Upper lobe of right lung (tissue), 1 donor: ENCODE data around the gene ZNF324B. TPM values are rescaled to one million over a fixed set of nuclear protein-coding genes. Genes with fewer than 3 reads are reported as not detected.
"Not testable (repeated sequence)": the region's sequence is repeated elsewhere in the genome, so short reads cannot be mapped to it uniquely, and the experiment has no call there.

ENCODE experiments used
- ATAC-seq: fragments of 200-7000 bp; cut with Tn5 transposase; one replicate; pipeline ENCODE4 v1.9.1; 2020; ENCODE audit warnings: mild to moderate bottlenecking, moderate library complexity
- DNase-seq: peaks from one replicate; pipeline ENCODE4 v3.0.0-alpha.2; 2020
- H3K27ac ChIP-seq: fragments of 200-600 bp; one replicate; pipeline ENCODE4 v1.8.0; 2022
- H3K27me3 ChIP-seq: fragments of 200-600 bp; one replicate; pipeline ENCODE4 v1.8.0; 2022; ENCODE audit warnings: mild to moderate bottlenecking
- H3K36me3 ChIP-seq: fragments of 200-600 bp; one replicate; pipeline ENCODE4 v1.8.0; 2022
- H3K4me1 ChIP-seq: fragments of 200-600 bp; one replicate; pipeline ENCODE4 v1.8.0; 2022
- H3K4me3 ChIP-seq: fragments of 200-600 bp; one replicate; pipeline ENCODE4 v1.8.0; 2022; ENCODE audit warnings: mild to moderate bottlenecking
- H3K9me3 ChIP-seq: fragments of 200-600 bp; one replicate; pipeline ENCODE4 v1.8.0; 2022
- intact Hi-C: fragments of 100-400 bp; cut with DNase I; formaldehyde crosslinking; loops from one replicate; pipeline ENCODE4 v1.11.0; 2022
- total RNA-seq: library from RNA; stranded (reverse); fragmentation: NEBNext Ultra II Directional; extraction: Animal tissue kit (Norgen Biotek cat#: 25700); gene quantifications from one replicate; pipeline ENCODE4 v1.2.1, GENCODE V29; 2021
- TF ChIP-seq, protein P1 (sequence below): fragments of 200-600 bp; IDR thresholded peaks from one replicate; pipeline ENCODE4 v1.8.0; 2022; ENCODE audit warnings: antibody characterized with exemption
- donor health status: DM: no; HTN: yes; CAD: no; lungs with severe emphysema.

The ZNF324B gene
- total RNA-seq, 1 donor from 2014 or later, result 6.9 TPM

DNA sequence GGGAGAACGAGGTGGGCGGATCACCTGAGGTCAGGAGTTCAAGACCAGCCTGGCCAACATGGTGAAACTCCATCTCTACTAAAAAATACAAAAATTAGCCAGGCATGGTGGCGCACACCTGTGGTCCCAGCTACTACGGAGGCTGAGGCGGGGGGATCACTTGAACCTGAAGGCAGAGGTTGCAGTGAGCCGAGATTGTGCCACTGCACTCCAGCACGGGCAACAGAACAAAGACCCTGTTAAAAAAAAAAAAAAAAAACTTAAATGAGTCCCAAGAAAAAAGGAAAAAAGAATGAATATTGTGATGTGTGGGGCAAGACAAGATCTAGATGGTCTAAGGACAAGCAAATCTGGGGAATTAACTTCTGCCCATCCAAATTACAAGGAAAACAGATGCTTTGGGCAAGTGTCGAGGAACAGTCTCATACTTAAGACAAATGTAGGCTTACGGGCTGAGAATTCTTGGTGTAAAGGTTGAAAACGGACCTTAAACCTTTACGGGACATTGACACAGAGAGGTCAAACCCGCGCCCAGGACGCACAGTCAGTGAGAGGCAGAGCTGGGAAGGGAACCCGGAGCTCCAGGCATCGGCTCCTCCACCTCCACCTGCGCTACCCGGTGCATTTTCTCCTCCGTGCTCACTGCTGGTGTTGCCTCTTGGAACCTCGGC lies 14.8 kb downstream of the ZNF324B start:
- ATAC-seq, result no peak
- H3K27ac ChIP-seq, result no peak overlapping the region

GRCh38 chr19:58466760-58467589 lies 15.6 kb downstream of the ZNF324B start, which contains the start of gene ZNF324:
Gene ZNF324 (plus strand): TSS chr19:58467080. CDS start chr19:58469186, 2,106 bp downstream.
- intact Hi-C loops, result no loop called here
- peak; percentile 99 for DNase-seq
- no peaks in the 10 kb centered on the region for H3K27me3 ChIP-seq
- H3K4me1 ChIP-seq, result peaks cover 12% of the 10 kb centered on the region
- H3K4me3 ChIP-seq, result peak within 1 kb of the TSS; percentile 76
- H3K27ac ChIP-seq, result peak within 1 kb of the TSS; percentile 85
- TF ChIP-seq, protein P1, sequence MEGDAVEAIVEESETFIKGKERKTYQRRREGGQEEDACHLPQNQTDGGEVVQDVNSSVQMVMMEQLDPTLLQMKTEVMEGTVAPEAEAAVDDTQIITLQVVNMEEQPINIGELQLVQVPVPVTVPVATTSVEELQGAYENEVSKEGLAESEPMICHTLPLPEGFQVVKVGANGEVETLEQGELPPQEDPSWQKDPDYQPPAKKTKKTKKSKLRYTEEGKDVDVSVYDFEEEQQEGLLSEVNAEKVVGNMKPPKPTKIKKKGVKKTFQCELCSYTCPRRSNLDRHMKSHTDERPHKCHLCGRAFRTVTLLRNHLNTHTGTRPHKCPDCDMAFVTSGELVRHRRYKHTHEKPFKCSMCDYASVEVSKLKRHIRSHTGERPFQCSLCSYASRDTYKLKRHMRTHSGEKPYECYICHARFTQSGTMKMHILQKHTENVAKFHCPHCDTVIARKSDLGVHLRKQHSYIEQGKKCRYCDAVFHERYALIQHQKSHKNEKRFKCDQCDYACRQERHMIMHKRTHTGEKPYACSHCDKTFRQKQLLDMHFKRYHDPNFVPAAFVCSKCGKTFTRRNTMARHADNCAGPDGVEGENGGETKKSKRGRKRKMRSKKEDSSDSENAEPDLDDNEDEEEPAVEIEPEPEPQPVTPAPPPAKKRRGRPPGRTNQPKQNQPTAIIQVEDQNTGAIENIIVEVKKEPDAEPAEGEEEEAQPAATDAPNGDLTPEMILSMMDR, result no peak
- peak; percentile 98 for ATAC-seq
- peaks cover 15% of the 10 kb centered on the region for H3K36me3 ChIP-seq
- H3K9me3 ChIP-seq, result no peaks in the 10 kb centered on the region

More for the DNA sequence above, 14.8 kb downstream of the ZNF324B start:
- TF ChIP-seq, protein P1, result no peak
- Histone ChIP-seq H3K9me3 (no peaks in the 10 kb centered on the region), H3K36me3 (peaks cover 10% of the 10 kb centered on the region), H3K4me1 (peaks cover 12% of the 10 kb centered on the region), H3K4me3 (peak overlapping the region; percentile 76), H3K27me3 (no peaks in the 10 kb centered on the region)
- intact Hi-C loops, result no loop called here
- DNase-seq, result no peak

DNA sequence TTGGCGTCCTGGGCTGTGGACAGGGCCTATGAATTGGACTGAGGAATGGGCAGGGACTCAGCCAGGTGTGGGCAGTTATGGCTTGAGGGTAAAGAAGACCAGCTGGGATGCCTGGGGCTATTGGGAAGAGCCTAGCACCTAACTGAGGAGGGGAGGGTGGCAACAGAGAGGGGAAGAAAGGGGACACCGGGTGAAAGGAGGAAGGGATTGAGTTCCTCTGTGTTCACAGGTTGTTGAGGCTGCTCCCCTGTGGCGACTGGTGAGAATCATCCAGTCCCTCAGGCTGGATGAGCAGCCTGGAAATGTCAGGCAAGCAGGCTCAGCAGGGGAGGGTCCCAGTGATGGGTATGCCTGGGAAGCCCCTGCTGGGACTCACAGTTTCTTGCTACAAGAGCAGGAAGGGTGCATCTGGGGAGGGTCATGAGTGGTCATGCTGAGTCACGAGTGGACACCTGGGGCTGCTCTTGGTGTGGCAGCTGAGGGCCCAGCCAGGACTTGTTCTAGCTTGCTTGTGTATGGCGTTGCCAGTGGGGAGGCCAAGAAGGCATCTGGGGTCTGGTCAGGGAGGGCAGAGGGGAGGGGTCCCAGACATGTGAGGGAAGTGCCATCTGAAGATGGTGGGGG lies 16.9 kb downstream of the ZNF324B start:
- DNase-seq (no peak), ATAC-seq (no peak)
- no peaks in the 10 kb centered on the region for H3K9me3 ChIP-seq
- intact Hi-C loops, result no loop called here
- H3K36me3 ChIP-seq, result peaks cover 28% of the 10 kb centered on the region
- no peak overlapping the region for H3K4me3 ChIP-seq
- TF ChIP-seq, protein P1, result no peak
- H3K4me1 ChIP-seq, result peaks cover 12% of the 10 kb centered on the region
- H3K27me3 ChIP-seq, result no peaks in the 10 kb centered on the region
- no peak overlapping the region for H3K27ac ChIP-seq

GRCh38 chr19:58469241-58470013 lies 18.0 kb downstream of the ZNF324B start:
- DNase-seq, result no peak
- ATAC-seq, result no peak
- H3K4me3 ChIP-seq, result no peak overlapping the region
- no peaks in the 10 kb centered on the region for H3K9me3 ChIP-seq
- peaks cover 12% of the 10 kb centered on the region for H3K4me1 ChIP-seq
- intact Hi-C loops, result no loop called here
- H3K27ac ChIP-seq, result no peak overlapping the region
- TF ChIP-seq, protein P1, result no peak
- no peaks in the 10 kb centered on the region for H3K27me3 ChIP-seq
- peaks cover 28% of the 10 kb centered on the region for H3K36me3 ChIP-seq

DNA sequence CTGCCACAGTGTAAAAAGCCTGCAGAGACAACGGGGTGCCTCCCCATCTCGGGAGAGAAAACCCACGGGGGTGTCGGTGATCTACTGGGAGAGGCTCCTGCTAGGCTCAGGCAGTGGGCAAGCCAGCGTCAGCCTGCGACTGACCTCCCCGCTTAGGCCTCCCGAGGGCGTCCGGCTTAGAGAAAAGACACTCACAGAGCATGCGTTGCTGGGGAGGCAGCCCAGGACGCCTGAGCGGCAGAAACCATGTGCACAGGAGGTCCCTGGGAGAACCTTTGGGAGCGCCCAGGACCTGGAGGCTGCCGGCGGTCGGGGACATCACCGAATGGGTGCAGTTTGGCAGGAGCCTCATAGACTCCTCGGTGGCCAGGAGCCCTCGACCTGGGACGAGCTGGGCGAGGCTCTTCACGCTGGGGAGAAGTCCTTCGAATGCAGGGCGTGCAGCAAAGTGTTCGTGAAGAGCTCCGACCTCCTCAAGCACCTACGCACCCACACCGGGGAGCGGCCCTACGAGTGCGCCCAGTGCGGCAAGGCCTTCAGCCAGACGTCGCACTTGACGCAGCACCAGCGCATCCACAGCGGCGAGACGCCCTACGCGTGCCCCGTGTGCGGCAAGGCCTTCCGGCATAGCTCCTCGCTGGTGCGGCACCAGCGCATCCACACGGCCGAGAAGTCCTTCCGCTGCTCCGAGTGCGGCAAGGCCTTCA lies 19.6 kb downstream of the ZNF324B start:
- H3K27ac ChIP-seq, DNase-seq, H3K27me3 ChIP-seq, intact Hi-C loops, ATAC-seq, H3K4me3 ChIP-seq, H3K9me3 ChIP-seq: not testable (repeated sequence)
- Histone ChIP-seq H3K36me3 (peaks cover 28% of the 10 kb centered on the region), H3K4me1 (peaks cover 20% of the 10 kb centered on the region)
